BJ (cell line): Measurements from ENCODE around the gene TNFSF13B. TPM values are rescaled to one million over a fixed set of nuclear protein-coding genes. Genes with fewer than 3 reads are reported as not detected.

Source experiments
- CTCF ChIA-PET: fragments of 350-600 bp; formaldehyde crosslinking; extraction: SDS; loops from one replicate; lab custom pipeline; 2021; ENCODE audit warnings: antibody characterized with exemption, inconsistent platforms; lab: Yijun Ruan, JAX
- POLR2A ChIA-PET: fragments of 300-600 bp; sonication (Branson Sonifier 250); formaldehyde crosslinking; extraction: SDS; loops from one replicate; lab custom pipeline; 2021; ENCODE audit warnings: antibody characterized with exemption; lab: Charles Lee
- DNase-seq: peaks from one replicate; pipeline ENCODE4 v3.0.0-alpha.2; 2011; ENCODE audit warnings: low read depth
- H3K27me3 ChIP-seq: 2 replicates; pipeline ENCODE4 v1.6.0; 2011; ENCODE audit warnings: low read length; ENCODE audit not compliant: control insufficient read depth, insufficient read depth
- H3K36me3 ChIP-seq: 2 replicates; pipeline ENCODE4 v1.5.1; 2011; ENCODE audit warnings: low read length; ENCODE audit not compliant: control insufficient read depth, insufficient read depth
- H3K4me3 ChIP-seq: 2 replicates; pipeline ENCODE4 v1.5.1; 2011; ENCODE audit warnings: low read depth, mild to moderate bottlenecking, control low read depth, low read length
- polyA plus RNA-seq: library from polyadenylated mRNA; depleted of rRNA; stranded (reverse); fragments of >200 nt; gene quantifications from 2 replicates; pipeline ENCODE4 v1.2.3, GENCODE V29; 2011
- TF ChIP-seq, protein P1 (sequence below): IDR thresholded peaks from 2 replicates; pipeline ENCODE4 v1.5.1; 2011; ENCODE audit warnings: low read depth, mild to moderate bottlenecking, control low read depth, inconsistent platforms, low read length, moderate library complexity; ENCODE audit not compliant: insufficient read depth

TNFSF13B gene
- polyA plus RNA-seq, 1 experiment, result 0.26 TPM

DNA sequence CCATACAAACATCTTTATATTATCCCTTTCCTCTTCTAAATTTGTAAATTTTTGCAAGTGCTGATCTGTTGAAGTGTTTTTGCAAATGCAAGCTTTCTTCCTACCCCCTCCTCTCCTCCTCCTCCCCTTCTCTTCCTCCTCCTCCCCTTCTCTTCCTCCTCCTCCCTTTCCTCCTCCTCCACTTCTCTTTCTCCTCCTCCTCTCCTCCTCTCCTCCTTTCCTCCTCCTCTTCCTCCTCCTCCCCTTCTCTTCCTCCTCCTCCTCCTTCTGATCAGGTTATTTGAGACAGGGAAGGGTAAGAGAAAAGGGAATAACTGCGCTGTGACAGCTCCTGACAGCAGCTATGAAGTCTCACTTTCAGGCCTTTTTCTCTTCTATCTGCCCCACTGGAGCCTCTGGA lies 8.9 kb downstream of the TNFSF13B start:
- ChIA-PET POLR2A (no interaction called here), CTCF (interaction anchor here (1.0 kb wide), 1 partner anchor 69 kb away, joined by 3 read pairs; no protein-coding TSS in a partner anchor)
- TF ChIP-seq, protein P1, sequence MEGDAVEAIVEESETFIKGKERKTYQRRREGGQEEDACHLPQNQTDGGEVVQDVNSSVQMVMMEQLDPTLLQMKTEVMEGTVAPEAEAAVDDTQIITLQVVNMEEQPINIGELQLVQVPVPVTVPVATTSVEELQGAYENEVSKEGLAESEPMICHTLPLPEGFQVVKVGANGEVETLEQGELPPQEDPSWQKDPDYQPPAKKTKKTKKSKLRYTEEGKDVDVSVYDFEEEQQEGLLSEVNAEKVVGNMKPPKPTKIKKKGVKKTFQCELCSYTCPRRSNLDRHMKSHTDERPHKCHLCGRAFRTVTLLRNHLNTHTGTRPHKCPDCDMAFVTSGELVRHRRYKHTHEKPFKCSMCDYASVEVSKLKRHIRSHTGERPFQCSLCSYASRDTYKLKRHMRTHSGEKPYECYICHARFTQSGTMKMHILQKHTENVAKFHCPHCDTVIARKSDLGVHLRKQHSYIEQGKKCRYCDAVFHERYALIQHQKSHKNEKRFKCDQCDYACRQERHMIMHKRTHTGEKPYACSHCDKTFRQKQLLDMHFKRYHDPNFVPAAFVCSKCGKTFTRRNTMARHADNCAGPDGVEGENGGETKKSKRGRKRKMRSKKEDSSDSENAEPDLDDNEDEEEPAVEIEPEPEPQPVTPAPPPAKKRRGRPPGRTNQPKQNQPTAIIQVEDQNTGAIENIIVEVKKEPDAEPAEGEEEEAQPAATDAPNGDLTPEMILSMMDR, result no peak
- Histone ChIP-seq H3K27me3 (no peaks in the 10 kb centered on the region), H3K36me3 (no peaks in the 10 kb centered on the region), H3K4me3 (no peak overlapping the region)
- no peak for DNase-seq

DNA sequence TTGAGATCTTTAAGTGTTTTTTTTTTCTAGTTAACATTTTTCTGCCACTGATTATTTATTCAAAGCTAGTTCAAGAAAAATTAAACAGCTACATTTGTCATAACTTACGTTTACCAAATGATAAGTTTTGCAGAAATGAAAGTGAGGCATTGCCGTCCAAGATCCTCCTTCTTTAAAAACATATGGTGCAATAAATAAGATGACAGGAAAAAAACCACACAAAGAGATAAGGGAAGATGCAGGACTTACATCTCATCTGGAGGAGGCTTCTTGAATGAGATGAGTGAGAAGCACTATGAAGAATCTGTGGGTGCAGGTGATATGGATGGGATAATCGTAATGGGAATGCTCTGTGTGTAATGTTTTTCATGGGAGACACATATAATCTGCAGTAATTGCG lies 12.4 kb downstream of the TNFSF13B start:
- POLR2A ChIA-PET, result no interaction called here
- Histone ChIP-seq H3K36me3 (no peaks in the 10 kb centered on the region), H3K27me3 (no peaks in the 10 kb centered on the region), H3K4me3 (no peak overlapping the region)
- CTCF ChIA-PET, result no interaction called here
- no peak for DNase-seq
- TF ChIP-seq, protein P1, result no peak

DNA sequence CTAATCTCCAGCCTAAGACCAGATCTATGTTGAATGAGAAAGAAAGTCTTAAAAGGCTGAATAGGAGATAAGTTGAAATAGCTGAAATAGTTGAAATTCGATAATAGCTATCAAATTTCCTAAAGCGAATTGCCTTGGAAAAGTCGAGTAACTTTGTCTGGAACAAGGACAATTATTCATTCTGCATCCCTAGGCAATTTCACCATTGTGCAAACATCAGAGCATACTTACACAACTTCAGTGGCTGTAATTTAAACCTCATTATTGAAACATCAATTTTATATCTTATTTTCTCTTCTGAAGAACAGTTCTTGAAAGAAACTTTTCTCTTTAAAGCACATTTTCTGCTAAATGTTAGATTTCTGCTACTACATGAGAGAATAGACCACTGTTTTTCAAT lies 13.6 kb downstream of the TNFSF13B start:
- no peak for DNase-seq
- H3K27me3 ChIP-seq, result no peaks in the 10 kb centered on the region
- ChIA-PET POLR2A (interaction anchor here (0.6 kb wide), 1 partner anchor 633 kb away, joined by 4 read pairs; no protein-coding TSS in a partner anchor), CTCF (no interaction called here)
- no peak overlapping the region for H3K4me3 ChIP-seq
- TF ChIP-seq, protein P1, result no peak
- no peaks in the 10 kb centered on the region for H3K36me3 ChIP-seq

DNA sequence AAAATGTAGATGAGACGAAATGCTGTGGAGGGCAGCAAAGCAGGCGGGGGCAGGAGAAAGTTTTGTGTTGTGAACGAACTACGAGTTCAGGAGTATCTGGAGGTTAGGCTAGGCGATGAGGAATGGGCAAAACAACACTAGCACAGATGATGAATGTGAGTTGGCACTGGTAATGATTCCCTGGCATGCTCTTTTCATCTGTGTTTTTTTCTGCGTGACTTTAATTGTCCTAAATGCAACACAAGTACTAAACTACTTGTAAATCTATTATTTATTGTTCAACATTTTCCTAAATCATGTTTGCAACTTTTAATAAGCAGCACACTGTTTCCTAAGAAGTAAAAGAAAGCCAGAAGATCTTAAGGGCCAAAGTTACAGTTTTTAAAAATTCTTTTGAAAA lies 19.2 kb downstream of the TNFSF13B start:
- no peak overlapping the region for H3K4me3 ChIP-seq
- CTCF ChIA-PET, result no interaction called here
- no peaks in the 10 kb centered on the region for H3K36me3 ChIP-seq
- TF ChIP-seq, protein P1, result no peak
- no peaks in the 10 kb centered on the region for H3K27me3 ChIP-seq
- POLR2A ChIA-PET, result no interaction called here
- DNase-seq, result no peak

DNA sequence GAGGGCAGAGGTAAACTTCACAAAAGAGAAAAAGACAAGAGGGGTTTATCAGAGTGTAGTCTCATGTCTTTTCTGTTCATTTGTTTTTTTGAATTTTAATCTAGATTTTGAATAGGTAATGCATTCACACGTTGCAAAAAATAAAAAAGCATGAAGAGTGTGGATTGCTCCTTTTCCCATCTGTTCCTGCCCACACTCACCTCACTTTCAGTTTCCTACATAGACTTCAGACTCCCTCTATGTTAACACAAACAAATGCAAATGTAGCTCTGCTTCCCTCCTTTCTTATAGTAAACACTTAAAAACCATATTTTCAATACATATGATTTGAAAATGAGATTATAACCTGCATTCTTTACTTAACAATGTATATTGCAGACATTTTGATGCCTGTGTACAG lies 20.3 kb downstream of the TNFSF13B start:
- H3K36me3 ChIP-seq, result no peaks in the 10 kb centered on the region
- DNase-seq, result no peak
- no peaks in the 10 kb centered on the region for H3K27me3 ChIP-seq
- H3K4me3 ChIP-seq, result no peak overlapping the region
- POLR2A ChIA-PET, result no interaction called here
- TF ChIP-seq, protein P1, result no peak
- CTCF ChIA-PET, result no interaction called here
